DOHH2 (cell line): ENCODE measurements around the gene PICK1.

Experiments
- H3F3A ChIP-seq: fragments of 200-600 bp; sonication (generic), shearing (Covaris generic); 2 replicates; pipeline ENCODE4 v1.6.0; 2016; ENCODE audit warnings: antibody characterized with exemption, mild to moderate bottlenecking; ENCODE audit not compliant: control insufficient read depth, insufficient read depth
- H3K27ac ChIP-seq: fragments of 200-600 bp; sonication (generic); 2 replicates; pipeline ENCODE4 v1.5.1; 2014; ENCODE audit warnings: low read depth, mild to moderate bottlenecking, low read length, moderate library complexity
- H3K27me3 ChIP-seq: fragments of 200-600 bp; sonication (generic); 2 replicates; pipeline ENCODE4 v1.6.1; 2014; ENCODE audit warnings: mild to moderate bottlenecking, low read length, mixed read lengths; ENCODE audit not compliant: control insufficient read depth
- H3K36me3 ChIP-seq: fragments of 200-600 bp; sonication (generic); 2 replicates; pipeline ENCODE4 v1.6.1; 2014; ENCODE audit warnings: mild to moderate bottlenecking, low read length, moderate library complexity, mixed read lengths; ENCODE audit not compliant: control insufficient read depth
- H3K4me1 ChIP-seq: fragments of 200-600 bp; sonication (generic); 2 replicates; pipeline ENCODE4 v1.6.1; 2014; ENCODE audit warnings: mild to moderate bottlenecking, low read length, mixed read lengths; ENCODE audit not compliant: control insufficient read depth
- H3K4me2 ChIP-seq: fragments of 200-600 bp; sonication (generic); 2 replicates; pipeline ENCODE4 v1.6.0; 2014; ENCODE audit warnings: mild to moderate bottlenecking, low read length, moderate library complexity
- H3K4me3 ChIP-seq: fragments of 200-600 bp; sonication (generic); 2 replicates; pipeline ENCODE4 v1.5.1; 2014; ENCODE audit warnings: mild to moderate bottlenecking, low read length, mixed read lengths
- H3K79me2 ChIP-seq: fragments of 200-600 bp; sonication (generic); 2 replicates; pipeline ENCODE4 v1.6.1; 2014; ENCODE audit warnings: mild to moderate bottlenecking, low read length, mixed read lengths; ENCODE audit not compliant: control insufficient read depth
- H3K9me2 ChIP-seq: fragments of 200-600 bp; sonication (generic); replicated peaks from 2 replicates; pipeline ENCODE4 v1.6.1; 2014; ENCODE audit warnings: mild to moderate bottlenecking, low read length, mixed read lengths; ENCODE audit not compliant: control insufficient read depth
- H3K9me3 ChIP-seq: fragments of 200-600 bp; sonication (generic); 2 replicates; pipeline ENCODE4 v1.6.1; 2014; ENCODE audit warnings: antibody characterized with exemption, low read length, mixed read lengths; ENCODE audit not compliant: control insufficient read depth, insufficient read depth
- H4K20me1 ChIP-seq: fragments of 200-600 bp; sonication (generic); 2 replicates; pipeline ENCODE4 v1.6.0; 2014; ENCODE audit warnings: low read depth, mild to moderate bottlenecking, antibody characterized with exemption, low read length, moderate library complexity; ENCODE audit not compliant: control insufficient read depth, insufficient read depth
- EZH2phosphoT487 ChIP-seq: fragments of 200-600 bp; sonication (generic); IDR thresholded peaks from 2 replicates; pipeline ENCODE4 v1.6.1; 2017; ENCODE audit warnings: borderline replicate concordance, mild to moderate bottlenecking, antibody characterized with exemption, low read length, moderate library complexity, mixed read lengths
- TF ChIP-seq, protein P1 (sequence below): fragments of 200-600 bp; sonication (generic); IDR thresholded peaks from one replicate; pipeline ENCODE4 v1.5.1; 2014; ENCODE audit warnings: antibody characterized with exemption, mild to moderate bottlenecking, low read depth, low read length; ENCODE audit not compliant: poor library complexity, severe bottlenecking

Gene PICK1

GRCh38 chr22:38038426-38038825 lies 18.8 kb upstream of the PICK1 start:
- no peak overlapping the region for H3K4me2 ChIP-seq
- no peak overlapping the region for H3K27ac ChIP-seq
- TF ChIP-seq, protein P1, sequence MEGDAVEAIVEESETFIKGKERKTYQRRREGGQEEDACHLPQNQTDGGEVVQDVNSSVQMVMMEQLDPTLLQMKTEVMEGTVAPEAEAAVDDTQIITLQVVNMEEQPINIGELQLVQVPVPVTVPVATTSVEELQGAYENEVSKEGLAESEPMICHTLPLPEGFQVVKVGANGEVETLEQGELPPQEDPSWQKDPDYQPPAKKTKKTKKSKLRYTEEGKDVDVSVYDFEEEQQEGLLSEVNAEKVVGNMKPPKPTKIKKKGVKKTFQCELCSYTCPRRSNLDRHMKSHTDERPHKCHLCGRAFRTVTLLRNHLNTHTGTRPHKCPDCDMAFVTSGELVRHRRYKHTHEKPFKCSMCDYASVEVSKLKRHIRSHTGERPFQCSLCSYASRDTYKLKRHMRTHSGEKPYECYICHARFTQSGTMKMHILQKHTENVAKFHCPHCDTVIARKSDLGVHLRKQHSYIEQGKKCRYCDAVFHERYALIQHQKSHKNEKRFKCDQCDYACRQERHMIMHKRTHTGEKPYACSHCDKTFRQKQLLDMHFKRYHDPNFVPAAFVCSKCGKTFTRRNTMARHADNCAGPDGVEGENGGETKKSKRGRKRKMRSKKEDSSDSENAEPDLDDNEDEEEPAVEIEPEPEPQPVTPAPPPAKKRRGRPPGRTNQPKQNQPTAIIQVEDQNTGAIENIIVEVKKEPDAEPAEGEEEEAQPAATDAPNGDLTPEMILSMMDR, result no peak
- no peak for TF ChIP-seq EZH2phosphoT487

GRCh38 chr22:38038890-38039812 lies 18.1 kb upstream of the PICK1 start:
- Histone ChIP-seq H3K9me2 (no peaks in the 10 kb centered on the region), H3K9me3 (no peaks in the 10 kb centered on the region), H3K36me3 (no peaks in the 10 kb centered on the region), H3F3A (no peaks in the 10 kb centered on the region), H3K4me3 (no peak overlapping the region), H3K27me3 (no peaks in the 10 kb centered on the region; the same call in 1 of the 2 replicates), H3K79me2 (no peaks in the 10 kb centered on the region), H3K27ac (no peak overlapping the region), H4K20me1 (no peaks in the 10 kb centered on the region), H3K4me1 (peaks cover 15% of the 10 kb centered on the region), H3K4me2 (no peak overlapping the region)
- TF ChIP-seq, protein P1, result no peak
- TF ChIP-seq EZH2phosphoT487, result no peak

More at GRCh38 chr22:38038426-38038825, 18.8 kb upstream of the PICK1 start:
- Histone ChIP-seq H3K36me3 (no peaks in the 10 kb centered on the region), H3K79me2 (no peaks in the 10 kb centered on the region), H3K9me2 (no peaks in the 10 kb centered on the region), H3K4me1 (peaks cover 20% of the 10 kb centered on the region), H3K4me3 (no peak overlapping the region), H3K9me3 (no peaks in the 10 kb centered on the region), H4K20me1 (no peaks in the 10 kb centered on the region), H3F3A (no peaks in the 10 kb centered on the region), H3K27me3 (no peaks in the 10 kb centered on the region; the same call in 1 of the 2 replicates)

DNA sequence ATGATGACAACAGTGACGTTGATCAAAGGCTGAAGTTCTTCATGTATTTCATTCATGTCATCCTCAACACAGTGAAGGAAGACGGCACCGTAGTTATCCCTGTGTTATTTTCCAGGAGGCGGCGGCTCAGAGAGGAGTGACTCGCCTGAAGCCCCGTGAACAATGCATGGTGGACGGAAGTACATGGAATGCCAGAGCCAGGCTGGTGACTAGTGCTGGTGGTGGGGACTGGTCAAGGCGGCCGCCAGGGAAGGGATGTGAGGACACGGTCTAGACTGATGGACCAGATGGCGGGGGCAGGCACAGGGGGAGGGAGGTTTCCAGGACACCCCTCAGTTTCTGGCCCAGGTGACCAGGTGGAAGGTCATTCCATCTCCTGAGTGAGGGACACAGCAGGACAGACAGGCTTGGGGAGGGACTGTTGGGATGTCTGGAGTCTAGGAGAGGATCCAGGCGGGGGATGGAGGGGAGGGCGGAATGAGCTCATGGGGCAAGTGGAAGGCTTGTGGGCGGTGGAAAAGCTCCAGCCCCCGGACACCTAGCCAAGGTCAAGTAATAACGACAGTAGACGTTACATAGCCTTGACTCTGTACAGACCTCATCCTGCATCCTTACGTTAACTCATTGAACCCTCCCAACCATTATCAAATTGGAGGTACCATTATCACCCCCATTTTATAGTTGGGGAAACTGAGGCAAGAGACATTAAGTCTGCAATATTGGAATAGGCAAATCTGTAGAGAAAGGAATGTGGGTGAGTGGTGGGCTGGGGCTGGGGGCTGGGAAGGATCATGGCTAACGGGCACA lies 16.0 kb upstream of the PICK1 start:
- Histone ChIP-seq H3K4me3 (no peak overlapping the region), H3K9me2 (no peaks in the 10 kb centered on the region), H4K20me1 (no peaks in the 10 kb centered on the region), H3F3A (no peaks in the 10 kb centered on the region), H3K27ac (no peak overlapping the region), H3K4me1 (no peaks in the 10 kb centered on the region), H3K9me3 (no peaks in the 10 kb centered on the region), H3K27me3 (no peaks in the 10 kb centered on the region; the same call in 1 of the 2 replicates), H3K79me2 (no peaks in the 10 kb centered on the region), H3K36me3 (no peaks in the 10 kb centered on the region), H3K4me2 (no peak overlapping the region)
- no peak for TF ChIP-seq EZH2phosphoT487
- TF ChIP-seq, protein P1, result no peak
